Measurements from ENCODE around the gene MRPS31. TPM values are rescaled to one million over a fixed set of nuclear protein-coding genes. Genes with fewer than 3 reads are reported as not detected.
"Not testable (repeated sequence)": the region's sequence is repeated elsewhere in the genome, so short reads cannot be mapped to it uniquely, and the experiment has no call there.

The MRPS31 gene
- total and polyA plus RNA-seq, 2 donors (not counting 1 experiment from before 2014, with no cell fraction given), result 20.5 to 34.4 TPM

DNA sequence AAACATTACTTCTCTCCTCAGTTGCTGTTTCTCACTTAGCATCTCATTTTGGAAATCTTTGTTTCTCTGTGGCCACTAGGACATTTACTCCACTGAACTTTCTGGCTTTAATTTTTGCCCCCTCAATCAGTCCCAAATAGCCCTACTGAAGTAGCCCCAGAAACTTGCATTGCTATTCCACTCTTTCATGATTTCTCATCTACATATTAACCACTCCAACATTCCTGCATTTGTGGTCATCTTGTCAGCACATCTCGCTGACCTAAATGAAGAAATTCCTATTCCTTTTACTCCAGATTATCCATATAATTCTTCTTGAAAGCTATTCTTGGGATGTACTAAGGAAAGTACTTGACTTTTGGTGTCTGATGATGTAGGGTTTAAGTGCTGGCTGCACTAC is 56.6 kb downstream of the MRPS31 start:
- H3K4me1 Mint-ChIP-seq; H2AFZ ChIP-seq (ENCODE audit: insufficient read depth, low read depth, low read length, poor library complexity, severe bottlenecking); H3K4me1 ChIP-seq (ENCODE audit: control insufficient read depth in 2 of 2, insufficient read depth in 2 of 2, low read length in 2 of 2); H3K79me2 ChIP-seq (ENCODE audit: control insufficient read depth, insufficient read depth, low read length); H4K20me1 ChIP-seq (ENCODE audit: control insufficient read depth, insufficient read depth, low read length, poor library complexity, severe bottlenecking); H3K27me3 Mint-ChIP-seq; H3K4me3 Mint-ChIP-seq; H3K36me3 ChIP-seq (replicated peaks in 1 of 2; ENCODE audit: control extremely low read depth in 1 of 2, control insufficient read depth in 1 of 2, extremely low read depth in 1 of 2, insufficient read depth in 2 of 2, low read length in 1 of 2); H3K4me3 ChIP-seq (ENCODE audit: control extremely low read depth in 1 of 5, extremely low read depth in 1 of 5, insufficient read depth in 1 of 5, low read depth in 2 of 5, low read length in 4 of 5); POLR2A ChIA-PET; CTCF ChIA-PET; DNase-seq; H3K9ac ChIP-seq (ENCODE audit: low read length); H3K27ac ChIP-seq (ENCODE audit: low read length in 2 of 2); H3K27me3 ChIP-seq (replicated peaks in 1 of 4; ENCODE audit: control extremely low read depth in 1 of 4, control insufficient read depth in 3 of 4, insufficient read depth in 4 of 4, low read length in 3 of 4); H3K4me2 ChIP-seq (replicated peaks; ENCODE audit: low read depth, low read length, poor library complexity, severe bottlenecking); H3K27ac Mint-ChIP-seq; H3K9me3 Mint-ChIP-seq (ENCODE audit: insufficient read depth); intact Hi-C loops (cut with micrococcal nuclease); ATAC-seq (ENCODE audit: low read depth): not testable (repeated sequence)
- WGBS (ENCODE audit: insufficient coverage), result no CpG with 5 or more reads among the region's 1 CpG
- peaks cover 0 to 17% (median 3%) of the 10 kb centered on the region in 3 donors for H3K9me3 ChIP-seq (ENCODE audit: control extremely low read depth in 1 of 3, control insufficient read depth in 2 of 3, insufficient read depth in 1 of 3, low read length in 2 of 3)

DNA sequence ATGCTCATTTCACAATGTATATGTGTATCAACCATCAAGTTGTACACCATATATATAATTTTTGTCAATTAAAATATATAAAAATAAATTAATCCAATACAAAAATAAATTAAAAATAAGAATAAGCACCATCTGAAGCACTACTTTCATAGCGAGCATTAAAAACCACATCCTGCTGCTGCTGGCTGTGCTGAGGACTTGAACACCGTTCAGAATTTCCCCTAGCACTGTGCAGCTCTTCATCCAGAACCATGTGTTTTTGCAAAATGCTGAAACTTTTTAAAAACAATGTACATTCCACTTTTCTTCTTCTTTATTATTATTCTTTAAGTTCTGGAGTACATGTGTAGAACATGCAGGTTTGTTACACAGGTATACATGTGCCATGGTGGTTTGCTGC is 64.6 kb downstream of the MRPS31 start:
- Histone ChIP-seq H3K27ac (ENCODE audit: low read length in 2 of 2) (no peak overlapping the region), H3K9ac (ENCODE audit: low read length) (no peak overlapping the region), H3K4me3 (ENCODE audit: control extremely low read depth in 1 of 5, extremely low read depth in 1 of 5, insufficient read depth in 1 of 5, low read depth in 2 of 5, low read length in 4 of 5) (no peak overlapping the region), H2AFZ (ENCODE audit: insufficient read depth, low read depth, low read length, poor library complexity, severe bottlenecking) (no peak overlapping the region), H3K4me2 (replicated peaks; ENCODE audit: low read depth, low read length, poor library complexity, severe bottlenecking) (no peak overlapping the region), H4K20me1 (ENCODE audit: control insufficient read depth, insufficient read depth, low read length, poor library complexity, severe bottlenecking) (no peaks in the 10 kb centered on the region), H3K9me3 (ENCODE audit: control extremely low read depth in 1 of 3, control insufficient read depth in 2 of 3, insufficient read depth in 1 of 3, low read length in 2 of 3) (peaks cover 0 to 5% (median 2%) of the 10 kb centered on the region in 3 donors), H3K79me2 (ENCODE audit: control insufficient read depth, insufficient read depth, low read length) (no peaks in the 10 kb centered on the region), H3K36me3 (replicated peaks in 1 of 2; ENCODE audit: control extremely low read depth in 1 of 2, control insufficient read depth in 1 of 2, extremely low read depth in 1 of 2, insufficient read depth in 2 of 2, low read length in 1 of 2) (no peaks in the 10 kb centered on the region), H3K27me3 (replicated peaks in 1 of 4; ENCODE audit: control extremely low read depth in 1 of 4, control insufficient read depth in 3 of 4, insufficient read depth in 4 of 4, low read length in 3 of 4) (no peaks in the 10 kb centered on the region), H3K4me1 (ENCODE audit: control insufficient read depth in 2 of 2, insufficient read depth in 2 of 2, low read length in 2 of 2) (no peaks in the 10 kb centered on the region)
- WGBS (ENCODE audit: insufficient coverage), result 0% methylated on average over 2 of the region's 2 CpGs
- intact Hi-C loops (cut with micrococcal nuclease), result no loop called here
- ChIA-PET CTCF (no interaction called here), POLR2A (no interaction called here)
- H3K27me3 Mint-ChIP-seq, result no peaks in the 10 kb centered on the region
- no peak overlapping the region for H3K27ac Mint-ChIP-seq
- peaks cover 18% of the 10 kb centered on the region for H3K9me3 Mint-ChIP-seq (ENCODE audit: insufficient read depth)
- ATAC-seq (ENCODE audit: low read depth) (no peak), DNase-seq (no peak)
- no peak overlapping the region for H3K4me3 Mint-ChIP-seq
- TF ChIP-seq, protein P1, sequence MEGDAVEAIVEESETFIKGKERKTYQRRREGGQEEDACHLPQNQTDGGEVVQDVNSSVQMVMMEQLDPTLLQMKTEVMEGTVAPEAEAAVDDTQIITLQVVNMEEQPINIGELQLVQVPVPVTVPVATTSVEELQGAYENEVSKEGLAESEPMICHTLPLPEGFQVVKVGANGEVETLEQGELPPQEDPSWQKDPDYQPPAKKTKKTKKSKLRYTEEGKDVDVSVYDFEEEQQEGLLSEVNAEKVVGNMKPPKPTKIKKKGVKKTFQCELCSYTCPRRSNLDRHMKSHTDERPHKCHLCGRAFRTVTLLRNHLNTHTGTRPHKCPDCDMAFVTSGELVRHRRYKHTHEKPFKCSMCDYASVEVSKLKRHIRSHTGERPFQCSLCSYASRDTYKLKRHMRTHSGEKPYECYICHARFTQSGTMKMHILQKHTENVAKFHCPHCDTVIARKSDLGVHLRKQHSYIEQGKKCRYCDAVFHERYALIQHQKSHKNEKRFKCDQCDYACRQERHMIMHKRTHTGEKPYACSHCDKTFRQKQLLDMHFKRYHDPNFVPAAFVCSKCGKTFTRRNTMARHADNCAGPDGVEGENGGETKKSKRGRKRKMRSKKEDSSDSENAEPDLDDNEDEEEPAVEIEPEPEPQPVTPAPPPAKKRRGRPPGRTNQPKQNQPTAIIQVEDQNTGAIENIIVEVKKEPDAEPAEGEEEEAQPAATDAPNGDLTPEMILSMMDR (IDR thresholded peaks at IDR 0.05), result no peak
- no peak for TF ChIP-seq EZH2 (IDR thresholded peaks at IDR 0.05; ENCODE audit: borderline replicate concordance, insufficient read depth, low read depth, low read length, poor library complexity, severe bottlenecking)
- peaks cover 7% of the 10 kb centered on the region for H3K4me1 Mint-ChIP-seq

Measured in B cell (primary cell).